Measurements from ENCODE around the gene CAB39. TPM values are rescaled to one million over a fixed set of nuclear protein-coding genes. Genes with fewer than 3 reads are reported as not detected.
"Not testable (repeated sequence)": the region's sequence is repeated elsewhere in the genome, so short reads cannot be mapped to it uniquely, and the experiment has no call there.

CAB39 gene
- total RNA-seq, 1 experiment from 2014 or later, result 40.4 TPM

DNA sequence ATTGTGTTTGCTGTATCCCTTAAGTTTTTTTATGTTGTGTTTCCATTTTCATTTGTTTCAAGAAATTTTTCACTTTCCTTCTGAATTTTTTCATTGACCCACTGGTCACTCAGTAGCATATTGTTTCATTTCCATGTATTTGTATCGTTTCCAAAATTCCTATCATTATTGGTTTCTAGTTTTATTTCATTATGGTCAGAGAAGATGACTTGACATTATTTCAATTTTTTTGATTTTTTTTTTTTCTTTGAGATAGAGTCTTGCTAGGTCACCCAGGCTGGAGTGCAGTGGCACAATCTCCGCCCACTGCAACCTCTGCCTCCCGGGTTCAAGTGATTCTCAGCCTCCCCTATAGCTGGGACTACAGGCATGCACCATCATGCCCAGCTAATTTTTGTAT lies 11.3 kb upstream of the CAB39 start:
- TF ChIP-seq, protein P1, sequence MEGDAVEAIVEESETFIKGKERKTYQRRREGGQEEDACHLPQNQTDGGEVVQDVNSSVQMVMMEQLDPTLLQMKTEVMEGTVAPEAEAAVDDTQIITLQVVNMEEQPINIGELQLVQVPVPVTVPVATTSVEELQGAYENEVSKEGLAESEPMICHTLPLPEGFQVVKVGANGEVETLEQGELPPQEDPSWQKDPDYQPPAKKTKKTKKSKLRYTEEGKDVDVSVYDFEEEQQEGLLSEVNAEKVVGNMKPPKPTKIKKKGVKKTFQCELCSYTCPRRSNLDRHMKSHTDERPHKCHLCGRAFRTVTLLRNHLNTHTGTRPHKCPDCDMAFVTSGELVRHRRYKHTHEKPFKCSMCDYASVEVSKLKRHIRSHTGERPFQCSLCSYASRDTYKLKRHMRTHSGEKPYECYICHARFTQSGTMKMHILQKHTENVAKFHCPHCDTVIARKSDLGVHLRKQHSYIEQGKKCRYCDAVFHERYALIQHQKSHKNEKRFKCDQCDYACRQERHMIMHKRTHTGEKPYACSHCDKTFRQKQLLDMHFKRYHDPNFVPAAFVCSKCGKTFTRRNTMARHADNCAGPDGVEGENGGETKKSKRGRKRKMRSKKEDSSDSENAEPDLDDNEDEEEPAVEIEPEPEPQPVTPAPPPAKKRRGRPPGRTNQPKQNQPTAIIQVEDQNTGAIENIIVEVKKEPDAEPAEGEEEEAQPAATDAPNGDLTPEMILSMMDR (IDR thresholded peaks at IDR 0.05; ENCODE audit: insufficient read depth in 1 of 2, low read depth in 1 of 2, low read length in 1 of 2, severe bottlenecking in 1 of 2, unreplicated experiment in 1 of 2), result no peak
- Histone ChIP-seq H3K9me3 (no peaks in the 10 kb centered on the region), H3K27me3 (replicated peaks; ENCODE audit: control insufficient read depth, insufficient read depth, low read length) (no peaks in the 10 kb centered on the region), H3K4me1 (peaks cover 4% of the 10 kb centered on the region; the same call in 1 of the 2 replicates), H3K4me3 (ENCODE audit: low read depth, low read length) (no peak overlapping the region), H3K36me3 (ENCODE audit: control insufficient read depth, insufficient read depth, low read length) (no peaks in the 10 kb centered on the region)
- ChIA-PET CTCF (no interaction called here), POLR2A (no interaction called here)
- no peaks in the 10 kb centered on the region for H3K27me3 Mint-ChIP-seq (ENCODE audit: insufficient read depth, unreplicated experiment)
- H3K36me3 Mint-ChIP-seq (ENCODE audit: insufficient read depth, unreplicated experiment), result no peaks in the 10 kb centered on the region
- no peaks in the 10 kb centered on the region for H3K9me3 Mint-ChIP-seq (ENCODE audit: unreplicated experiment)
- BruUV-seq (replicated peaks), result no TSS peak
- H3K4me3 Mint-ChIP-seq (ENCODE audit: unreplicated experiment), result no peak overlapping the region
- intact Hi-C loops (cut with micrococcal nuclease; ENCODE audit: unreplicated experiment), result no loop called here
- no peak overlapping the region for H3K27ac Mint-ChIP-seq (ENCODE audit: unreplicated experiment)
- no peak for DNase-seq
- H3K4me1 Mint-ChIP-seq (ENCODE audit: low read depth, unreplicated experiment), result peaks cover 8% of the 10 kb centered on the region

DNA sequence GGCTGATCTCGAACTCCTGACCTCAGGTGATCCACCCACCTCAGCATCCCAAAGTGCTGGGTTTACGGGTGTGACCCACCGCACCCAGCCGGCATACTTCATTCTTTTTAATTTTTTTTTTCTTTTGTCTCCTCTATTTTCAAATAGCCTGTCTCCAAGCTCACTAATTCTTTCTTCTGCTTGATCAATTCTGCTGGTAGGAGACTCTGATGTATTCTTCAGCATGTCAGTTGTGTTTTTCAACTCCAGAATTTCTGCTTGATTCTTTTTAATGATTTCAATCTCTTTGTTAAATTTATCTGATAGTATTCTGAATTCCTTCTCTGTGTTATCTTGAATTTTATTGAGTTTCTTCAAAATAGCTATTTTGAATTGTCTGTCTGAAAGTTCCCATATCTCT lies 10.2 kb upstream of the CAB39 start:
- H3K4me3 Mint-ChIP-seq (ENCODE audit: unreplicated experiment); H3K36me3 ChIP-seq (ENCODE audit: control insufficient read depth, insufficient read depth, low read length); BruUV-seq (replicated peaks); DNase-seq; CTCF ChIA-PET; H3K4me3 ChIP-seq (ENCODE audit: low read depth, low read length); POLR2A ChIA-PET; intact Hi-C loops (cut with micrococcal nuclease; ENCODE audit: unreplicated experiment); H3K27ac Mint-ChIP-seq (ENCODE audit: unreplicated experiment); H3K9me3 ChIP-seq; H3K4me1 Mint-ChIP-seq (ENCODE audit: low read depth, unreplicated experiment); H3K36me3 Mint-ChIP-seq (ENCODE audit: insufficient read depth, unreplicated experiment); H3K4me1 ChIP-seq; H3K27me3 ChIP-seq (replicated peaks; ENCODE audit: control insufficient read depth, insufficient read depth, low read length); H3K9me3 Mint-ChIP-seq (ENCODE audit: unreplicated experiment); H3K27me3 Mint-ChIP-seq (ENCODE audit: insufficient read depth, unreplicated experiment): not testable (repeated sequence)

DNA sequence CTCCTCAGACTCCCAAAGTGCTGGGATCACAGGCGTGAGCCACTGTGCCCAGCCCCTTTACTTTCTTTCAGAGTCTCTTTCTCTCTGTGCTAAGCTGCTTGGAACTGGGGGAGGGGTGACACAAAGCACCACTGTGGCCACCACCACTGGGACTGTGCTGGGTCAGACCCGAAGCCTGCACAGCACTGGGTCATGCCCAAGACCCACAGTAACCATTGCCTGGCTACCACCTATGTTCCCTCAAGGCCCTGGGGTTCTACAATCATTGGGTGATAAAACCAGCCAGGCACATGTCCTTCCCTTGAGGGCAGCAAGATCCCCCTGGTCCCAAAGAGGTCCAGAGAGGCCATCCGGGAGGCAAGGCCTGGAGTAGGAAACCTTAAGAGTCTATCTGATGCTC lies 9.1 kb upstream of the CAB39 start:
- Mint-ChIP-seq H3K27me3 (ENCODE audit: insufficient read depth, unreplicated experiment) (no peaks in the 10 kb centered on the region), H3K4me3 (ENCODE audit: unreplicated experiment) (no peak overlapping the region), H3K9me3 (ENCODE audit: unreplicated experiment) (no peaks in the 10 kb centered on the region), H3K4me1 (ENCODE audit: low read depth, unreplicated experiment) (peaks cover 10% of the 10 kb centered on the region), H3K27ac (ENCODE audit: unreplicated experiment) (no peak overlapping the region), H3K36me3 (ENCODE audit: insufficient read depth, unreplicated experiment) (no peaks in the 10 kb centered on the region)
- Histone ChIP-seq H3K4me1 (peaks cover 4% of the 10 kb centered on the region; the same call in 1 of the 2 replicates), H3K27me3 (replicated peaks; ENCODE audit: control insufficient read depth, insufficient read depth, low read length) (no peaks in the 10 kb centered on the region), H3K36me3 (ENCODE audit: control insufficient read depth, insufficient read depth, low read length) (no peaks in the 10 kb centered on the region), H3K4me3 (ENCODE audit: low read depth, low read length) (no peak overlapping the region), H3K9me3 (no peaks in the 10 kb centered on the region)
- intact Hi-C loops (cut with micrococcal nuclease; ENCODE audit: unreplicated experiment), result no loop called here
- no peak for DNase-seq
- TF ChIP-seq, protein P1 (IDR thresholded peaks at IDR 0.05; ENCODE audit: insufficient read depth in 1 of 2, low read depth in 1 of 2, low read length in 1 of 2, severe bottlenecking in 1 of 2, unreplicated experiment in 1 of 2), result no peak
- ChIA-PET POLR2A (no interaction called here), CTCF (no interaction called here)
- no TSS peak for BruUV-seq (replicated peaks)

DNA sequence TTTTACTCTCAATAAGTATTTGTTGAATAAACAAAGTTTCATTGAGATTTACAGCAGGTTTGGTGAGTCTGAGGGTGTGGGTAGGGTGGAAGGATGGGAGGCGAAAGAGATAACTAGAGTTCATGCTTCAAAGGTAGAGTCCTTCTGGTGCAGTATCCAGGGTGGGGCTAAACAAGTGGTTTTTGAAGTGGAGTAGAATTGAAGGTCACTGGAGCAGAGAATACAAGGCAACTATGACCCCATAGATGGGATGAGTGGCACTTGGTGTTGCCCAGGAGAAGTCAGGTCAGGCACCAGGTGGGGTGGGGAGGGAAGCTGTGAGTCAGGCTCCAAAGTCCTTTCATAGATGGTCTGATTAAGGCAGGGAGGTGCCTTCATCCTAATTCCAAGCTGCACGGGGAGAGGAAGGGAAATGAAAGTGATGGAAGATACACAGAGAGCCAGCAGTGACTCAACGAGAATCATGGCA lies 6.6 kb upstream of the CAB39 start:
- TF ChIP-seq, protein P1 (IDR thresholded peaks at IDR 0.05; ENCODE audit: insufficient read depth in 1 of 2, low read depth in 1 of 2, low read length in 1 of 2, severe bottlenecking in 1 of 2, unreplicated experiment in 1 of 2), result no peak
- no TSS peak for BruUV-seq (replicated peaks)
- Histone ChIP-seq H3K4me1 (peaks cover 4% of the 10 kb centered on the region; the same call in 1 of the 2 replicates), H3K4me3 (ENCODE audit: low read depth, low read length) (no peak overlapping the region), H3K9me3 (no peaks in the 10 kb centered on the region), H3K36me3 (ENCODE audit: control insufficient read depth, insufficient read depth, low read length) (no peaks in the 10 kb centered on the region), H3K27me3 (replicated peaks; ENCODE audit: control insufficient read depth, insufficient read depth, low read length) (no peaks in the 10 kb centered on the region)
- H3K27me3 Mint-ChIP-seq (ENCODE audit: insufficient read depth, unreplicated experiment), result no peaks in the 10 kb centered on the region
- POLR2A ChIA-PET, result no interaction called here
- H3K27ac Mint-ChIP-seq (ENCODE audit: unreplicated experiment), result no peak overlapping the region
- CTCF ChIA-PET, result no interaction called here
- DNase-seq, result peak in 1 of 2 experiments; percentile 47
- no peak overlapping the region for H3K4me3 Mint-ChIP-seq (ENCODE audit: unreplicated experiment)
- H3K9me3 Mint-ChIP-seq (ENCODE audit: unreplicated experiment), result no peaks in the 10 kb centered on the region
- no peaks in the 10 kb centered on the region for H3K36me3 Mint-ChIP-seq (ENCODE audit: insufficient read depth, unreplicated experiment)
- H3K4me1 Mint-ChIP-seq (ENCODE audit: low read depth, unreplicated experiment), result peaks cover 10% of the 10 kb centered on the region
- intact Hi-C loops (cut with micrococcal nuclease; ENCODE audit: unreplicated experiment), result no loop called here

Data from Caco-2 (cell line).